HepG2 (cell line): Measurements from ENCODE around the gene RCC1. TPM values are rescaled to one million over a fixed set of nuclear protein-coding genes. Genes with fewer than 3 reads are reported as not detected.

ENCODE experiments used
- ATAC-seq: fragments of 200-7000 bp; cut with Tn5 transposase; 3 replicates; pipeline ENCODE4 v1.9.1; 2020; ENCODE audit warnings: mild to moderate bottlenecking, moderate library complexity
- BruUV-seq: library from RNA; stranded (reverse); fragments of 400-500 nt; replicated peaks from 2 replicates; lab custom pipeline; 2021; lab: Mats Ljungman, UMichigan
- CTCF ChIA-PET: fragments of 300-600 bp; formaldehyde crosslinking; extraction: SDS; loops from one replicate; lab custom pipeline; 2021; ENCODE audit warnings: low total read pairs, inconsistent platforms, low intra/inter-chr PET ratio; lab: Yijun Ruan, JAX
- POLR2A ChIA-PET: fragments of 350-600 bp; sonication (Branson Sonifier 250); formaldehyde crosslinking; loops from one replicate; lab custom pipeline; 2020; ENCODE audit warnings: antibody characterized with exemption, inconsistent platforms; lab: Yijun Ruan, JAX
- DNase-seq: peaks from one replicate; pipeline ENCODE4 v3.0.0-alpha.2; 2015; ENCODE audit warnings: low spot score
- FAIRE-seq: peaks from 3 replicates; lab custom pipeline; 2011; peaks lifted over from hg19 to GRCh38; lab: Jason Lieb, UNC
- H2AFZ ChIP-seq: one replicate; pipeline ENCODE4 v1.6.1; 2011; ENCODE audit warnings: low read length, inconsistent platforms
- H3K27ac ChIP-seq: fragments of 300-600 bp; 3 replicates; pipeline ENCODE4 v1.8.0; 2011; ENCODE audit warnings: mixed run types, mild to moderate bottlenecking, mixed read lengths, low read length, inconsistent platforms; ENCODE audit not compliant: insufficient read depth; ENCODE audit errors: extremely low read length
- H3K27me3 ChIP-seq, 2 experiments: fragments of 200-600 bp in 1 of 2; 2 replicates in 1 of 2; 3 replicates in 1 of 2; pipeline versions ENCODE4 v1.6.0 to v1.8.0; 2011; ENCODE audit warnings: low read length in 2 of 2, mild to moderate bottlenecking in 2 of 2, moderate library complexity in 2 of 2, inconsistent platforms in 1 of 2; ENCODE audit not compliant: insufficient read depth in 2 of 2, control insufficient read depth in 1 of 2
- H3K36me3 ChIP-seq, 2 experiments: fragments of 200-600 bp in 1 of 2; replicated peaks in 1 of 2; 2 replicates in 1 of 2; 3 replicates in 1 of 2; pipeline versions ENCODE4 v1.5.1 to v1.8.0; 2011; ENCODE audit warnings: low read length in 2 of 2, inconsistent platforms in 1 of 2; ENCODE audit not compliant: insufficient read depth in 2 of 2, control insufficient read depth in 1 of 2
- H3K4me1 ChIP-seq: 2 replicates; pipeline ENCODE4 v1.5.1; 2012; ENCODE audit warnings: low read length, inconsistent platforms; ENCODE audit not compliant: insufficient read depth
- H3K4me2 ChIP-seq: 2 replicates; pipeline ENCODE4 v1.6.0; 2011; ENCODE audit warnings: low read depth, low read length, inconsistent platforms
- H3K4me3 ChIP-seq, 3 experiments: fragments of 200-600 bp in 1 of 3; sonication (generic), shearing (Covaris generic) in 1 of 3; replicated peaks in 1 of 3; 2 replicates each; pipeline ENCODE4 v1.5.1; 2011 to 2016; ENCODE audit warnings: low read length in 3 of 3, inconsistent platforms in 2 of 3, low read depth in 2 of 3, mild to moderate bottlenecking in 2 of 3, control low read depth in 1 of 3, mixed read lengths in 1 of 3; ENCODE audit not compliant: insufficient read depth in 1 of 3
- H3K79me2 ChIP-seq: one replicate; pipeline ENCODE4 v1.6.1; 2011; ENCODE audit warnings: low read length, inconsistent platforms; ENCODE audit not compliant: insufficient read depth
- H3K9ac ChIP-seq: 2 replicates; pipeline ENCODE4 v1.6.0; 2011; ENCODE audit warnings: mild to moderate bottlenecking, low read depth, low read length, inconsistent platforms; ENCODE audit not compliant: insufficient read depth
- H3K9me3 ChIP-seq: 2 replicates; pipeline ENCODE4 v1.5.1; 2012; ENCODE audit warnings: mild to moderate bottlenecking, low read length
- H4K20me1 ChIP-seq: 2 replicates; pipeline ENCODE4 v1.6.0; 2011; ENCODE audit warnings: inconsistent platforms, mild to moderate bottlenecking, low read length, moderate library complexity; ENCODE audit not compliant: insufficient read depth
- AGO1 ChIP-seq: fragments of 200-400 bp; formaldehyde crosslinking; IDR thresholded peaks from 2 replicates; pipeline ENCODE4 v1.6.1; 2017; ENCODE audit warnings: mild to moderate bottlenecking, low read depth, low read length, moderate library complexity; ENCODE audit not compliant: poor library complexity, severe bottlenecking
- AKAP8 ChIP-seq: sonication (generic); formaldehyde crosslinking; IDR thresholded peaks from 2 replicates; pipeline ENCODE4 v1.5.1; 2020; ENCODE audit warnings: mild to moderate bottlenecking, missing genetic modification reagents
- DPF2 ChIP-seq: sonication (generic); formaldehyde crosslinking; IDR thresholded peaks from 2 replicates; pipeline ENCODE4 v1.4.0; 2020; ENCODE audit warnings: mild to moderate bottlenecking, low read depth, missing genetic modification reagents, borderline replicate concordance
- TCF7L2 ChIP-seq: IDR thresholded peaks from 2 replicates; pipeline ENCODE4 v1.6.1; 2011; ENCODE audit warnings: mild to moderate bottlenecking, low read depth, low read length, moderate library complexity
- ZNF547 ChIP-seq: sonication (generic); formaldehyde crosslinking; IDR thresholded peaks from 2 replicates; pipeline ENCODE4 v1.5.1; 2020; ENCODE audit warnings: mild to moderate bottlenecking, missing genetic modification reagents
- ZNF557 ChIP-seq: sonication (generic); formaldehyde crosslinking; IDR thresholded peaks from 2 replicates; pipeline ENCODE4 v1.4.0; 2020; ENCODE audit warnings: missing genetic modification reagents
- WGBS: methylation state at CpG from one replicate; pipeline ENCODE4 v1.1.6; 2017; ENCODE audit warnings: low lambda C conversion rate; 5-methylcytosine and 5-hydroxymethylcytosine counted together
- in situ Hi-C: cut with HindIII; loops from 2 replicates; pipeline ENCODE4 v1.10.0; 2017; ENCODE audit warnings: low pct_unique_long_range_greater_than_20kb; ENCODE audit not compliant: extremely low pct_ligation_motif_present
- intact Hi-C: fragments of 100-400 bp; cut with micrococcal nuclease; formaldehyde crosslinking; loops from one replicate; pipeline ENCODE4 v1.10.0; 2022; ENCODE audit not compliant: unreplicated experiment
- polyA plus RNA-seq, 8 experiments: library from polyadenylated mRNA; depleted of rRNA in 3 of 8; stranded (reverse) in 7 of 8; unstranded in 1 of 8; fragments of >200 nt; fragmentation: Illumina TruSeq in 4 of 8; extraction: Trizol in 4 of 8; gene quantifications; 2 replicates each; pipeline versions ENCODE4 v1.2.1 to v1.2.3, GENCODE V29; 2011 to 2016; ENCODE audit warnings: low read depth in 4 of 8, missing spikeins in 1 of 8, mixed read lengths in 1 of 8; ENCODE audit not compliant: insufficient read depth in 1 of 8
- total RNA-seq, 5 experiments: library from RNA; depleted of rRNA; stranded (reverse); fragments of >200 nt; fragmentation: Illumina TruSeq; extraction: Trizol; gene quantifications; 2 replicates each; pipeline ENCODE4 v1.2.3, GENCODE V29; 2016; ENCODE audit warnings: low read depth in 1 of 5
- TF ChIP-seq, protein P1 (sequence below): sonication (generic); formaldehyde crosslinking; IDR thresholded peaks from 2 replicates; pipeline ENCODE4 v1.4.0; 2020; ENCODE audit warnings: missing genetic modification reagents
- TF ChIP-seq, protein P2 (sequence below): sonication (generic); formaldehyde crosslinking; IDR thresholded peaks from 2 replicates; pipeline ENCODE4 v1.4.0; 2020; ENCODE audit warnings: missing genetic modification reagents
- TF ChIP-seq, protein P3 (sequence below): sonication (generic); formaldehyde crosslinking; IDR thresholded peaks from 2 replicates; pipeline ENCODE4 v1.9.0; 2022; ENCODE audit warnings: missing genetic modification reagents, mild to moderate bottlenecking, borderline replicate concordance
- TF ChIP-seq, protein P4 (sequence below): sonication (generic); formaldehyde crosslinking; IDR thresholded peaks from 2 replicates; pipeline ENCODE4 v1.4.0; 2020; ENCODE audit warnings: missing genetic modification reagents
- TF ChIP-seq, protein P5 (sequence below): sonication (generic); formaldehyde crosslinking; IDR thresholded peaks from 2 replicates; pipeline ENCODE4 v1.5.1; 2020; ENCODE audit warnings: mild to moderate bottlenecking, missing genetic modification reagents, borderline replicate concordance

RCC1 gene
- total and polyA plus RNA-seq, 2 of the 13 experiments (the other 11 are each of a cell fraction or from before 2014, with no cell fraction given): 47.2 to 80.8 TPM

DNA sequence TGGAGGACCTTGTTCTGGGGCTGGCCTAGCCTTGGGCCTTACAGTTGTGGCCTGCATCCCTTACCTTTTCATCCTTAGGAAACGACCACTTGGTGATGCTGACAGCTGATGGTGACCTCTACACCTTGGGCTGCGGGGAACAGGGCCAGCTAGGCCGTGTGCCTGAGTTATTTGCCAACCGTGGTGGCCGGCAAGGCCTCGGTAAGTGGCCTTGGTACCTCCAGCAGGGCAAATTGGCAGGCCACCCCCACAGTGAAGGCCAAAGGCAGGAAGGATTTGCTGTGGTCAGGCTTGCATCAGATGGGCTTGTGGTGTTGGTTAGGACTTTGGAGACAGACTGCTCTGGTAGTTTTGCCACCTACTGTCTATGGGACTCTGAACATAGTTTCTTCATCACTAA, 29.3 kb downstream of the RCC1 start:
- 100% methylated on average over 2 of the region's 6 CpGs for WGBS
- Histone ChIP-seq H3K79me2 (no peaks in the 10 kb centered on the region), H4K20me1 (no peaks in the 10 kb centered on the region), H3K4me3 (no peak overlapping the region), H3K9ac (no peak overlapping the region), H3K27me3 (no peaks in the 10 kb centered on the region), H3K9me3 (no peaks in the 10 kb centered on the region), H3K36me3 (peaks cover 36 to 64% of the 10 kb centered on the region in 2 experiments), H3K27ac (no peak overlapping the region), H2AFZ (no peak overlapping the region), H3K4me1 (no peaks in the 10 kb centered on the region), H3K4me2 (no peak overlapping the region)
- in situ Hi-C loops (no loop called here), intact Hi-C loops (no loop called here)
- no TSS peak for BruUV-seq
- FAIRE-seq (no peak), ATAC-seq (no peak), DNase-seq (no peak)
- POLR2A ChIA-PET: no interaction called here
- CTCF ChIA-PET: no interaction called here
- TF ChIP-seq, protein P1, sequence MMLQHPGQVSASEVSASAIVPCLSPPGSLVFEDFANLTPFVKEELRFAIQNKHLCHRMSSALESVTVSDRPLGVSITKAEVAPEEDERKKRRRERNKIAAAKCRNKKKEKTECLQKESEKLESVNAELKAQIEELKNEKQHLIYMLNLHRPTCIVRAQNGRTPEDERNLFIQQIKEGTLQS (CRISPR knock-in tag): no peak
- TF ChIP-seq AGO1: no peak
- TF ChIP-seq ZNF557 (CRISPR knock-in tag): no peak
- TF ChIP-seq AKAP8 (CRISPR knock-in tag): no peak
- TF ChIP-seq, protein P2, sequence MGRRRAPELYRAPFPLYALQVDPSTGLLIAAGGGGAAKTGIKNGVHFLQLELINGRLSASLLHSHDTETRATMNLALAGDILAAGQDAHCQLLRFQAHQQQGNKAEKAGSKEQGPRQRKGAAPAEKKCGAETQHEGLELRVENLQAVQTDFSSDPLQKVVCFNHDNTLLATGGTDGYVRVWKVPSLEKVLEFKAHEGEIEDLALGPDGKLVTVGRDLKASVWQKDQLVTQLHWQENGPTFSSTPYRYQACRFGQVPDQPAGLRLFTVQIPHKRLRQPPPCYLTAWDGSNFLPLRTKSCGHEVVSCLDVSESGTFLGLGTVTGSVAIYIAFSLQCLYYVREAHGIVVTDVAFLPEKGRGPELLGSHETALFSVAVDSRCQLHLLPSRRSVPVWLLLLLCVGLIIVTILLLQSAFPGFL (CRISPR knock-in tag): no peak
- TF ChIP-seq TCF7L2: no peak
- TF ChIP-seq, protein P3, sequence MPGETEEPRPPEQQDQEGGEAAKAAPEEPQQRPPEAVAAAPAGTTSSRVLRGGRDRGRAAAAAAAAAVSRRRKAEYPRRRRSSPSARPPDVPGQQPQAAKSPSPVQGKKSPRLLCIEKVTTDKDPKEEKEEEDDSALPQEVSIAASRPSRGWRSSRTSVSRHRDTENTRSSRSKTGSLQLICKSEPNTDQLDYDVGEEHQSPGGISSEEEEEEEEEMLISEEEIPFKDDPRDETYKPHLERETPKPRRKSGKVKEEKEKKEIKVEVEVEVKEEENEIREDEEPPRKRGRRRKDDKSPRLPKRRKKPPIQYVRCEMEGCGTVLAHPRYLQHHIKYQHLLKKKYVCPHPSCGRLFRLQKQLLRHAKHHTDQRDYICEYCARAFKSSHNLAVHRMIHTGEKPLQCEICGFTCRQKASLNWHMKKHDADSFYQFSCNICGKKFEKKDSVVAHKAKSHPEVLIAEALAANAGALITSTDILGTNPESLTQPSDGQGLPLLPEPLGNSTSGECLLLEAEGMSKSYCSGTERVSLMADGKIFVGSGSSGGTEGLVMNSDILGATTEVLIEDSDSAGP (CRISPR knock-in tag): no peak
- TF ChIP-seq, protein P4, sequence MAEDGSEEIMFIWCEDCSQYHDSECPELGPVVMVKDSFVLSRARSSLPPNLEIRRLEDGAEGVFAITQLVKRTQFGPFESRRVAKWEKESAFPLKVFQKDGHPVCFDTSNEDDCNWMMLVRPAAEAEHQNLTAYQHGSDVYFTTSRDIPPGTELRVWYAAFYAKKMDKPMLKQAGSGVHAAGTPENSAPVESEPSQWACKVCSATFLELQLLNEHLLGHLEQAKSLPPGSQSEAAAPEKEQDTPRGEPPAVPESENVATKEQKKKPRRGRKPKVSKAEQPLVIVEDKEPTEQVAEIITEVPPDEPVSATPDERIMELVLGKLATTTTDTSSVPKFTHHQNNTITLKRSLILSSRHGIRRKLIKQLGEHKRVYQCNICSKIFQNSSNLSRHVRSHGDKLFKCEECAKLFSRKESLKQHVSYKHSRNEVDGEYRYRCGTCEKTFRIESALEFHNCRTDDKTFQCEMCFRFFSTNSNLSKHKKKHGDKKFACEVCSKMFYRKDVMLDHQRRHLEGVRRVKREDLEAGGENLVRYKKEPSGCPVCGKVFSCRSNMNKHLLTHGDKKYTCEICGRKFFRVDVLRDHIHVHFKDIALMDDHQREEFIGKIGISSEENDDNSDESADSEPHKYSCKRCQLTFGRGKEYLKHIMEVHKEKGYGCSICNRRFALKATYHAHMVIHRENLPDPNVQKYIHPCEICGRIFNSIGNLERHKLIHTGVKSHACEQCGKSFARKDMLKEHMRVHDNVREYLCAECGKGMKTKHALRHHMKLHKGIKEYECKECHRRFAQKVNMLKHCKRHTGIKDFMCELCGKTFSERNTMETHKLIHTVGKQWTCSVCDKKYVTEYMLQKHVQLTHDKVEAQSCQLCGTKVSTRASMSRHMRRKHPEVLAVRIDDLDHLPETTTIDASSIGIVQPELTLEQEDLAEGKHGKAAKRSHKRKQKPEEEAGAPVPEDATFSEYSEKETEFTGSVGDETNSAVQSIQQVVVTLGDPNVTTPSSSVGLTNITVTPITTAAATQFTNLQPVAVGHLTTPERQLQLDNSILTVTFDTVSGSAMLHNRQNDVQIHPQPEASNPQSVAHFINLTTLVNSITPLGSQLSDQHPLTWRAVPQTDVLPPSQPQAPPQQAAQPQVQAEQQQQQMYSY (CRISPR knock-in tag): no peak
- no peak for TF ChIP-seq ZNF547 (CRISPR knock-in tag)
- TF ChIP-seq, protein P5, sequence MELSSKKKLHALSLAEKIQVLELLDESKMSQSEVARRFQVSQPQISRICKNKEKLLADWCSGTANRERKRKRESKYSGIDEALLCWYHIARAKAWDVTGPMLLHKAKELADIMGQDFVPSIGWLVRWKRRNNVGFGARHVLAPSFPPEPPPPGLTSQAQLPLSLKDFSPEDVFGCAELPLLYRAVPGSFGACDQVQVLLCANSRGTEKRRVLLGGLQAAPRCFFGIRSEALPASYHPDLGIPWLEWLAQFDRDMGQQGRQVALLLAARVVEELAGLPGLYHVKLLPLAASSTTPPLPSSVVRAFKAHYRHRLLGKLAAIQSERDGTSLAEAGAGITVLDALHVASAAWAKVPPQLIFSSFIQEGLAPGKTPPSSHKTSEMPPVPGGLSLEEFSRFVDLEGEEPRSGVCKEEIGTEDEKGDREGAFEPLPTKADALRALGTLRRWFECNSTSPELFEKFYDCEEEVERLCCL (CRISPR knock-in tag): no peak
- no peak for TF ChIP-seq DPF2 (CRISPR knock-in tag)
